ENCODE data around the gene PIP. TPM values are rescaled to one million over a fixed set of nuclear protein-coding genes. Genes with fewer than 3 reads are reported as not detected.
"Not testable (repeated sequence)": the region's sequence is repeated elsewhere in the genome, so short reads cannot be mapped to it uniquely, and the experiment has no call there.

PIP gene, protein sequence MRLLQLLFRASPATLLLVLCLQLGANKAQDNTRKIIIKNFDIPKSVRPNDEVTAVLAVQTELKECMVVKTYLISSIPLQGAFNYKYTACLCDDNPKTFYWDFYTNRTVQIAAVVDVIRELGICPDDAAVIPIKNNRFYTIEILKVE
- not detected for total RNA-seq
- polyA plus RNA-seq (ENCODE audit: insufficient read depth in 1 of 8, insufficient read length in 8 of 8, low replicate concordance in 1 of 8), result not detected
- long read RNA-seq, donor 1, result 0 reads
- long read RNA-seq, donor 2, result 0 reads
- long read RNA-seq, donor 3, result 0 reads
- long read RNA-seq, donor 4, result 0 reads
- long read RNA-seq, donor 5, result 0 reads
- long read RNA-seq, donor 6, result 0 reads
- long read RNA-seq, donor 7, result 0 reads
- long read RNA-seq, donor 8, result 0 reads
- long read RNA-seq, donor 9, result 0 reads
- long read RNA-seq, donor 10, result 0 reads
- long read RNA-seq, donor 11, result 0 reads

DNA sequence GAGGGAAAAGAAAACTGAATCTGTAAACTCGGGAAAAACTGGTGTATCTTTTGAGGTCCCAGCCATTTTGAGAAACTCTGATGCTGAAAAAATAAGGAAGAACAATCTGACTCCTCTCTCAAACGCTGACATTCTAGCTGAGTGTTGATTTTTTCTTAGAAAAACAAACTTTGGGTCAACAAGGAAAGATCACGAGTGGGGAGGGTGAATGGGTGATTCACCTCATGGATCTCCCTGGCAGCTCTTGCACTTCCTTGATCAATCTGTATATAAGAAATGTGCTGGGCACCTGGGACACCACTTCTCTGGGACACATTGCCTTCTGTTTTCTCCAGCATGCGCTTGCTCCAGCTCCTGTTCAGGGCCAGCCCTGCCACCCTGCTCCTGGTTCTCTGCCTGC lies at the start of gene PIP:
TSS of gene PIP (plus strand) at position 297 of the 400 bp plus-strand sequence. CDS start at position 337, 40 bp downstream.
- Histone ChIP-seq H3K27me3 (ENCODE audit: control insufficient read depth, insufficient read depth, low read length) (no peaks in the 10 kb centered on the region), H3K4me3 (ENCODE audit: low read length) (no peak within 1 kb of the TSS), H3K9me3 (replicated peaks; ENCODE audit: control insufficient read depth, low read depth, low read length) (no peaks in the 10 kb centered on the region), H3K4me1 (ENCODE audit: control insufficient read depth, insufficient read depth, low read length) (no peaks in the 10 kb centered on the region), H3K36me3 (ENCODE audit: control insufficient read depth, insufficient read depth, low read length) (no peaks in the 10 kb centered on the region), H3K27ac (ENCODE audit: low read length) (no peak within 1 kb of the TSS)
- no peak for DNase-seq
- WGBS (ENCODE audit: insufficient coverage), result 67% methylated on average over 2 of the region's 4 CpGs

DNA sequence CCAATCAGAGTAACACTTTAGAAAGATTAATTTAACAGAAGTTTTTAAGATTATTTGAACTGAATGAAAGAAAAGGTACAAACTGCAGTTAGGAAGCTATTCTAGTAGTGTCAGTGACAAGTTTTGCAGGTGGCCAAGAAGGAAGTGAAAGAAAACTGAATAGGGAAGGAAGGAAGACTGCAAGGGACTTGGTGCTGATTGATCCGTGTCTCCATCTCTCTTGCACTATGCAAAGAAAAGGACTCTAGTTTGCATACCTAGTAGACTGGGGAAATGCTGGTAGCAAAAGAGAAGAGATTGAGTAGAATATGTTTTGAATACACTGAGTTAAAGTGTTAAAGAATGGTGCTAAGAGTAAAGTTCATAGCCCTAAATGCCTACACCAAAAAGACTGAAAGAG lies 46.8 kb upstream of the PIP start:
- Histone ChIP-seq H3K4me1 (ENCODE audit: control insufficient read depth, insufficient read depth, low read length) (no peaks in the 10 kb centered on the region), H3K27me3 (ENCODE audit: control insufficient read depth, insufficient read depth, low read length) (no peaks in the 10 kb centered on the region), H3K4me3 (ENCODE audit: low read length) (no peak overlapping the region), H3K9me3 (replicated peaks; ENCODE audit: control insufficient read depth, low read depth, low read length) (no peaks in the 10 kb centered on the region), H3K36me3 (ENCODE audit: control insufficient read depth, insufficient read depth, low read length) (no peaks in the 10 kb centered on the region), H3K27ac (ENCODE audit: low read length) (no peak overlapping the region)
- WGBS (ENCODE audit: insufficient coverage), result no CpG with 5 or more reads among the region's 1 CpG
- DNase-seq, result no peak

GRCh38 chr7:143085610-143086009 lies 46.3 kb upstream of the PIP start:
- DNase-seq; H3K27ac ChIP-seq (ENCODE audit: low read length); H3K27me3 ChIP-seq (ENCODE audit: control insufficient read depth, insufficient read depth, low read length); H3K36me3 ChIP-seq (ENCODE audit: control insufficient read depth, insufficient read depth, low read length); H3K4me3 ChIP-seq (ENCODE audit: low read length); H3K9me3 ChIP-seq (replicated peaks; ENCODE audit: control insufficient read depth, low read depth, low read length); H3K4me1 ChIP-seq (ENCODE audit: control insufficient read depth, insufficient read depth, low read length): not testable (repeated sequence)
- no CpG with 5 or more reads among the region's 3 CpGs for WGBS (ENCODE audit: insufficient coverage)

DNA sequence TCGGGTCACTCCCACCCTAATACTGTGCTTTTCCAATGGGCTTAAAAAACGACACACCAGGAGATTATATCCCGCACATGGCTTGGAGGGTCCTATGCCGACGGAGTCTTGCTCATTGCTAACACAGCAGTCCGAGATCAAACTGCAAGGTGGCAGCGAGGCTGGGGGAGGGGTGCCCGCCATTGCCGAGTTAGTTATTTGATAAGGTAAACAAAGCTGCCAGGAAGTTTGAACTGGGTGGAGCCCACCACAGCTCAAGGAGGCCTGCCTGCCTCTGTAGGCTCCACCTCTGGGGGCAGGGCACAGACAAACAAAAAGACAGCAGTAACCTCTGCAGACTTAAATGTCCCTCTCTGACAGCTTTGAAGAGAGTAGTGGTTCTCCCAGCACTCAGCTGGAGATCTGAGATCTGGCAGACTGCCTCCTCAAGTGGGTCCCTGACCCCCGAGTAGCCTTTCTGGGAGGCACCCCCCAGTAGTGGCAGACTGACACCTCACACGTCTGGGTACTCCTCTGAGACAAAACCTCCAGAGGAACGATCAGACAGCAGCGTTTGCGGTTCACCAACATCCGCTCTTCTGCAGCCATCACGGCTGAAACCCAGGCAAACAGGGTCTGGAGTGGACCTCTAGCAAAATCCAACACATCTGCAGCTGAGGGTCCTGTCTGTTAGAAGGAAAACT lies 43.2 kb upstream of the PIP start:
- not testable (repeated sequence) for DNase-seq; H3K27me3 ChIP-seq (ENCODE audit: control insufficient read depth, insufficient read depth, low read length); H3K4me1 ChIP-seq (ENCODE audit: control insufficient read depth, insufficient read depth, low read length); H3K36me3 ChIP-seq (ENCODE audit: control insufficient read depth, insufficient read depth, low read length); H3K9me3 ChIP-seq (replicated peaks; ENCODE audit: control insufficient read depth, low read depth, low read length); H3K27ac ChIP-seq (ENCODE audit: low read length); H3K4me3 ChIP-seq (ENCODE audit: low read length)
- 82% methylated on average over 11 of the region's 16 CpGs for WGBS (ENCODE audit: insufficient coverage)

DNA sequence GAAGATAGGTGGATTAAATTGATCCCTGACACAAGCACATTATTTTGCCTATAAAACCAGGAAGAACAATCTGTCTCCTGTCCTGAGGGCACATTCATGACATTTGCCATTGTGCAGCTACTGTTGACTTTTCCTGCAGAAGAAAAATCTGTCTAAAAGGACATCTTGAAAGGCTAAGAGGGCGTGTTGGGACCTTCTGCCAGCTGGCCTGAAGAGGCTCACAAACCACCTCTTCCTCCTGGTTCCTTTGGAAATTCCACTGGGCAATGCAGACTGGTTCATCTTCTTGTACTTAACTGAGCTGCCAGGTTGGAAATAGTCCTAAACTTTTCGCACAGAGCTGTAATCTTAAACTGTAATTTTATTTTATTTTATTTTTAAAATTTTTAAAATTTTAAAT lies 35.7 kb upstream of the PIP start:
- H3K9me3 ChIP-seq (replicated peaks; ENCODE audit: control insufficient read depth, low read depth, low read length), result peaks cover 4% of the 10 kb centered on the region

DNA sequence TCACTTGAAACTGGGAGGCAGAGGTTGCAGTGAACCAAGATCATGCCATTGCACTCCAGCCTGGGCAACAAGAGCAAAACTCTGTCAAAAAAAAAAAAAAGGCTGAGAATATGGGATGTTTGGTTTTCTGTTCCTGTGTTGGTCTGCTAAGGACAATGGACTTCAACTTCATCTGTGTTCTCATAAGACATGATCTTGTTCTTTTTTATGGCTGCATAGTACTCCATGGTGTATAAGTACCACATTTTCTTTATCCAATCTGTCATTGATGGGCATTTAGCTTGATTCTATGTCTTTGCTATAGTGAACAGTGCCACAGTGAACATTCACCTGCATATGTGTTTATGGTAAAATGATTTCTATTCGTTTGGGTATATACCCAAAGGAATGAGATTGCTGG lies 32.3 kb upstream of the PIP start:
- not testable (repeated sequence) for H3K4me1 ChIP-seq (ENCODE audit: control insufficient read depth, insufficient read depth, low read length); H3K27me3 ChIP-seq (ENCODE audit: control insufficient read depth, insufficient read depth, low read length); H3K4me3 ChIP-seq (ENCODE audit: low read length); DNase-seq; H3K9me3 ChIP-seq (replicated peaks; ENCODE audit: control insufficient read depth, low read depth, low read length); H3K27ac ChIP-seq (ENCODE audit: low read length); H3K36me3 ChIP-seq (ENCODE audit: control insufficient read depth, insufficient read depth, low read length)
- WGBS (ENCODE audit: insufficient coverage), result no CpG with 5 or more reads among the region's 1 CpG

More for the DNA sequence above, 35.7 kb upstream of the PIP start:
- no peak for DNase-seq
- Histone ChIP-seq H3K27me3 (ENCODE audit: control insufficient read depth, insufficient read depth, low read length) (no peaks in the 10 kb centered on the region), H3K4me3 (ENCODE audit: low read length) (no peak overlapping the region), H3K4me1 (ENCODE audit: control insufficient read depth, insufficient read depth, low read length) (no peaks in the 10 kb centered on the region), H3K36me3 (ENCODE audit: control insufficient read depth, insufficient read depth, low read length) (no peaks in the 10 kb centered on the region), H3K27ac (ENCODE audit: low read length) (no peak overlapping the region)
- WGBS (ENCODE audit: insufficient coverage), result 67% methylated on average over 1 of the region's 2 CpGs

DNA sequence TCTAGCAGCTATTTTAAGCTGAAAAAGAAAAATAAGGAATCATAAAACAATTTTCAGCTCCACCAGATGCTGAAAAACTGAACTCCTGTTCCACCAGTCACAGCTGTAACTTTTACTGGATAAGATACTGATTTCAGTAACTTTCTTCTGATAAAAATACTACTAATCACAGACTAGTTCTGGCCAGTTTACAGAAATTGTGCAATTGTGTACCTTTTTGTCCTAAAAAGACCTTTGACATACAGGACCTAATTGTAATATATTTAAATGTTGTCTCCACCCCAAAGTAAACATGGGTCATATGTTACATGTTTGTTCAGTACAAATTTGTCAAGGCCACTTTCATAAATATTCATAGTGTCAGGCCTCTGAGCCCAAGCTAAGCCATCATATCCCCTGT lies 27.1 kb upstream of the PIP start:
- Histone ChIP-seq H3K4me3 (ENCODE audit: low read length) (no peak overlapping the region), H3K27ac (ENCODE audit: low read length) (no peak overlapping the region), H3K4me1 (ENCODE audit: control insufficient read depth, insufficient read depth, low read length) (no peaks in the 10 kb centered on the region), H3K27me3 (ENCODE audit: control insufficient read depth, insufficient read depth, low read length) (no peaks in the 10 kb centered on the region), H3K36me3 (ENCODE audit: control insufficient read depth, insufficient read depth, low read length) (no peaks in the 10 kb centered on the region), H3K9me3 (replicated peaks; ENCODE audit: control insufficient read depth, low read depth, low read length) (peaks cover 2% of the 10 kb centered on the region)
- no peak for DNase-seq

GRCh38 chr7:143108019-143108418 lies 23.9 kb upstream of the PIP start:
- DNase-seq; H3K4me1 ChIP-seq (ENCODE audit: control insufficient read depth, insufficient read depth, low read length); H3K27me3 ChIP-seq (ENCODE audit: control insufficient read depth, insufficient read depth, low read length); H3K27ac ChIP-seq (ENCODE audit: low read length); H3K4me3 ChIP-seq (ENCODE audit: low read length); H3K9me3 ChIP-seq (replicated peaks; ENCODE audit: control insufficient read depth, low read depth, low read length); H3K36me3 ChIP-seq (ENCODE audit: control insufficient read depth, insufficient read depth, low read length): not testable (repeated sequence)
- WGBS (ENCODE audit: insufficient coverage), result 72% methylated on average over 3 of the region's 3 CpGs

- H3K4me1 ChIP-seq (ENCODE audit: control insufficient read depth, insufficient read depth, low read length), result no peaks in the 10 kb centered on the region
- no peak for DNase-seq
- H3K27me3 ChIP-seq (ENCODE audit: control insufficient read depth, insufficient read depth, low read length), result no peaks in the 10 kb centered on the region
- WGBS (ENCODE audit: insufficient coverage), result 100% methylated on average over 2 of the region's 3 CpGs
- H3K4me3 ChIP-seq (ENCODE audit: low read length), result no peak overlapping the region
- H3K9me3 ChIP-seq (replicated peaks; ENCODE audit: control insufficient read depth, low read depth, low read length), result peaks cover 3% of the 10 kb centered on the region
- no peak overlapping the region for H3K27ac ChIP-seq (ENCODE audit: low read length)
- H3K36me3 ChIP-seq (ENCODE audit: control insufficient read depth, insufficient read depth, low read length), result no peaks in the 10 kb centered on the region
Observed at GRCh38 chr7:143117395-143117794, 14.5 kb upstream of the PIP start.

- DNase-seq, result no peak
- H3K4me3 ChIP-seq (ENCODE audit: low read length), result no peak overlapping the region
- H3K27ac ChIP-seq (ENCODE audit: low read length), result no peak overlapping the region
- H3K36me3 ChIP-seq (ENCODE audit: control insufficient read depth, insufficient read depth, low read length), result no peaks in the 10 kb centered on the region
- H3K4me1 ChIP-seq (ENCODE audit: control insufficient read depth, insufficient read depth, low read length), result no peaks in the 10 kb centered on the region
- H3K27me3 ChIP-seq (ENCODE audit: control insufficient read depth, insufficient read depth, low read length), result no peaks in the 10 kb centered on the region
- no peaks in the 10 kb centered on the region for H3K9me3 ChIP-seq (replicated peaks; ENCODE audit: control insufficient read depth, low read depth, low read length)
- WGBS (ENCODE audit: insufficient coverage), result 80% methylated on average over 1 of the region's 3 CpGs
Observed at GRCh38 chr7:143120691-143121405, 11.0 kb upstream of the PIP start.

Data from muscle of leg (tissue), 16 donors.